HEK293 (cell line): ENCODE measurements around the gene AP3B1.

Source experiments
- CTCF ChIP-seq: fragments of 450-650 bp; formaldehyde crosslinking; IDR thresholded peaks from 2 replicates; pipeline ENCODE4 v1.5.1; 2016; ENCODE audit warnings: missing biosample characterization, missing genetic modification characterization
- INSM2 ChIP-seq: fragments of 450-650 bp; formaldehyde crosslinking; IDR thresholded peaks from 2 replicates; pipeline ENCODE4 v1.5.1; 2016; ENCODE audit warnings: missing biosample characterization, missing genetic modification characterization
- TSHZ1 ChIP-seq: fragments of 450-650 bp; formaldehyde crosslinking; IDR thresholded peaks from 2 replicates; pipeline ENCODE4 v1.5.1; 2016; ENCODE audit warnings: missing biosample characterization, missing genetic modification characterization, borderline replicate concordance
- ZNF114 ChIP-seq: fragments of 450-650 bp; formaldehyde crosslinking; IDR thresholded peaks from 2 replicates; pipeline ENCODE4 v1.5.0; 2017; ENCODE audit warnings: missing biosample characterization, missing genetic modification characterization
- ZNF202 ChIP-seq: fragments of 450-650 bp; formaldehyde crosslinking; IDR thresholded peaks from 2 replicates; pipeline ENCODE4 v1.5.1; 2016; ENCODE audit warnings: missing biosample characterization, missing genetic modification characterization, borderline replicate concordance
- ZNF654 ChIP-seq: fragments of 450-650 bp; formaldehyde crosslinking; IDR thresholded peaks from 2 replicates; pipeline ENCODE4 v1.5.1; 2016; ENCODE audit warnings: low read depth, missing biosample characterization, missing genetic modification characterization

- TF ChIP-seq CTCF (tag by site-specific recombination) (no peak), ZNF654 (no peak), INSM2 (tag by site-specific recombination) (no peak), ZNF202 (tag by site-specific recombination) (no peak), ZNF114 (tag by site-specific recombination) (no peak), TSHZ1 (tag by site-specific recombination) (no peak)
These were observed 231.9 kb downstream of the AP3B1 start for GRCh38 chr5:78062645-78063044.
